HG03378 (cell line): ENCODE results near the gene ALDOA.

Experiments used
- ATAC-seq: cut with Tn5 transposase; IDR thresholded peaks from one replicate; pipeline ENCODE4 v1.9.1; 2021; ENCODE audit warnings: mild to moderate bottlenecking, moderate library complexity; ENCODE audit not compliant: unreplicated experiment

The ALDOA gene

GRCh38 chr16:30088832-30089624 is 23.5 kb downstream of the ALDOA start:
- no peak for ATAC-seq

- no peak for ATAC-seq
These were observed 25.2 kb downstream of the ALDOA start for GRCh38 chr16:30090610-30091331.

- peak; percentile 53 for ATAC-seq
These were observed 26.2 kb downstream of the ALDOA start, which contains the start of gene TBX6 for GRCh38 chr16:30091474-30092372. Gene TBX6 (minus strand): TSS chr16:30091924. CDS start chr16:30091193, 731 bp downstream.

- ATAC-seq = peak; percentile 54
These were observed 26.9 kb downstream of the ALDOA start for GRCh38 chr16:30092373-30093010.

- no peak for ATAC-seq
These were observed 29.1 kb downstream of the ALDOA start for GRCh38 chr16:30094541-30095165.

- no peak for ATAC-seq
These were observed 29.9 kb downstream of the ALDOA start for GRCh38 chr16:30095166-30096078.

GRCh38 chr16:30096105-30096861 is 30.7 kb downstream of the ALDOA start, which contains the start of gene YPEL3:
Gene YPEL3 (minus strand): TSS chr16:30096213. CDS start chr16:30095482, 731 bp downstream.
- ATAC-seq = no peak

GRCh38 chr16:30096862-30097563 is 31.5 kb downstream of the ALDOA start:
- no peak for ATAC-seq

- ATAC-seq = no peak
These were observed 38.5 kb downstream of the ALDOA start for GRCh38 chr16:30104090-30104489.

GRCh38 chr16:30104492-30104891 is 38.9 kb downstream of the ALDOA start:
- ATAC-seq = no peak

GRCh38 chr16:30108059-30108850 is 42.7 kb downstream of the ALDOA start:
- ATAC-seq = no peak

GRCh38 chr16:30110661-30111060 is 45.1 kb downstream of the ALDOA start:
- ATAC-seq = no peak

GRCh38 chr16:30112197-30113030 is 46.9 kb downstream of the ALDOA start:
- ATAC-seq = no peak

- ATAC-seq = no peak
These were observed 47.6 kb downstream of the ALDOA start, which contains the start of gene GDPD3 for GRCh38 chr16:30113031-30113710. Gene GDPD3 (minus strand): TSS chr16:30113537. CDS start chr16:30113478, 59 bp downstream.

GRCh38 chr16:30113711-30114333 is 48.3 kb downstream of the ALDOA start:
- ATAC-seq = no peak
